Measurements from ENCODE around the gene TVP23C.
A peak's percentile ranks its signal among the peaks of the same experiment; 100 is the strongest.

TVP23C gene

DNA sequence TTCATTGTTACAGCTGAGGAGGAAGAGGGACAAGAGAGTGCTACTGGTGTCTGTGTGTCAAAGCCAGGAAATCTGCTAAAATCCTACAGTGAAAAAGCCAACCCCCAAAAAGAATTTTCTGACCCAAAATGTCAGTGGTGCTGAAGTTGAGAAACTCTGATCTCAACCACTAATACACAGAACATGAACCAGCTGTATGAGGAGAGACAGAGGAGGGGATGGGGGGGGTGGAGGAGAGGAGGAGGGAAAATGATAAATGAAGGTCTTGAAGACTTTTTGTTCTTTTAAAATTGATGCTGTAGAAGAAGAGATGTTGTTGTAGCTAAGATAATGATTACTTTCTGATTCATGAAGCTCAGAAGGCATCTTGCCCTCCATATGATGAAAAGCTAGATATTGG is 68.5 kb downstream of the TVP23C start:
- no peak for DNase-seq

- DNase-seq: no peak
Measured at GRCh38 chr17:15493693-15494035, 69.6 kb downstream of the TVP23C start.

GRCh38 chr17:15492791-15493692 is 70.2 kb downstream of the TVP23C start:
- no peak for DNase-seq

- no peak for DNase-seq
Measured at GRCh38 chr17:15492186-15492585, 71.1 kb downstream of the TVP23C start.

DNA sequence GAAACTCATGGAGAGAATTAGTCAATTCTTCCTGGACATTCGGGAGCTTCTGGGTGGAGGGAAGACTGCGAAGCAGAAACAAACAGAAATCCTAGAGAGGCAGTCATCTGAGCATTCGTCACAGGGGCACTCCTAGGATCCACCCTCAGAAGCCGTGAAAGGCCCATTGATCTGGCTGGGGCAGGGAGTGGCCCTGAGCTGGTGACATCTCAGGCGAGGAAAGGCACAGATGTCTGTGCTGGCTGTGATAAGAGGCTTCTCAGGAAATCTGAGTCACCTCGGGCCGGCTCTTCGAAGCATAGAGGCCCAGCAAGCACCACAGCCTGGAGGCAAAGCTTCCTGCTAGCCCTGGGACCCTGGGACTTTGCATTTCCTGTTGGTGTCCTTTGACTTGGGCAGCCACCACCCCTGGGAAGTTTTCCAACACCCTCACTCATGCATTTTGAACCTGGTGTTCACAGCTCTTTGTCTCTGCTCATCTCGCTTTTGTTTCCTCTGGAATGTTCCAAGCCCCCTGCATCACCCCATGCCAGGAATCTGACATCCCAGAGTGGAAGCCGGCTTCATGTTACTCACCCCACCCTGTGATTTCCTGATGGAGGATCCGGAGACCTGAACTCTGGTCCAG is 72.5 kb downstream of the TVP23C start:
- peak; percentile 61 for DNase-seq

DNA sequence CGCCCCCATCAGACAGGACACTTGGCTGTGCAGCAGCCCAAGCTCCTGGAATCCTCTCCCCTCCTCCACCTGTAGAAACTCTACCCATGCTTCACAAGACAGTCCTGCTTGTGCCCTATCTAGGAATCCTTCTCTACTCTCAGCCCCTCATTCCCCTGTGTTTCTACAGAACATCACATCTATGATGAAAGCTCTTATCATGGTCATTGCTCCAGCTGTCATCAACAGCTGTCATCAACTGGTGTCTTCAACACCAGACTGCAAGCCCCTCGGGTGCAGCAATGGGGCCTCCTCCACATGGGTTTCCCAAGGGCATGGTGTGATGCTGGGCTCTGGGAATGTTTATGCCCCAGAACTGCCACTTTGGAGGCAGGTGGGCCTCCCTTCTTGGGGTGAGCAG is 74.7 kb downstream of the TVP23C start:
- DNase-seq: no peak

- no peak for DNase-seq
Measured at GRCh38 chr17:15485045-15485444, 78.2 kb downstream of the TVP23C start.

DNA sequence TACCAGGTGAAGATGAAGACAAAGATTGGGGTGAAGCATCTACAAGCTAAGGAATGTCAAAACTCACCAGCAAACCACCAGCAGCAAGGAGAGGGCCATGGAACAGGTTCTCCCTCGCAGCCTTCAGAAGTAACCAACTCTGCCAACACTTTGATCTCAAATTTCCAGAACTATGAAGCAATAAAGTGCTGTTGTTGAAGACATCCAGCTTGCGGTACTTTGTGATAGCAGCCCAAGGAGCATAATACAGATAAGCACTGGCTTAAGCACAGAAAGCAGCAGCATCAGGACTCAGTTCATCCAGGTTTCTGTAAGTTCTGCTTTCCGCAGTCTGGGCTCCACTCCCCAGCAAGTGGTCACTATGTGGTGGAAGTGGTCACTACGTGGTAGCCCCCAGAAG is 79.9 kb downstream of the TVP23C start:
- no peak for DNase-seq

DNA sequence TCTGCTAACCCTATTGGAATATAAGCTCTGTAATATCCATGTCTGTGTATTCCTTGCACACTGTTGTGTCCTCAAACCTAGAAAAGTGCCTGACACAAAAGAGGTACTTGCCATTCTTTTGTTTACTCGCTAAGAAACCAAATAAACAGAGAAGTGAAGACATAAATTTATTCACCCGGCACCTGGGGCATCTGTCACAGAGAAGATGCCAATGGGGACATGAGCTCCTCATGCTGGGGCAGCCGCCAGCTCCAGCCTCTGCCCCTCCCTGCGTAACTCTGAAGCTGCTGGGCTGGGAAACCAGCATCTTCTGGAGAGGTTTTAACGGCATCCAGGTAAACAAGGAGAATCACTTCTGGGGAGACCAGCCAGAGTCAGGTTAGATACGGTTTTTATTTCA is 80.8 kb downstream of the TVP23C start:
- no peak for DNase-seq

- DNase-seq: no peak
Measured at GRCh38 chr17:15481481-15481880, 81.8 kb downstream of the TVP23C start.

DNA sequence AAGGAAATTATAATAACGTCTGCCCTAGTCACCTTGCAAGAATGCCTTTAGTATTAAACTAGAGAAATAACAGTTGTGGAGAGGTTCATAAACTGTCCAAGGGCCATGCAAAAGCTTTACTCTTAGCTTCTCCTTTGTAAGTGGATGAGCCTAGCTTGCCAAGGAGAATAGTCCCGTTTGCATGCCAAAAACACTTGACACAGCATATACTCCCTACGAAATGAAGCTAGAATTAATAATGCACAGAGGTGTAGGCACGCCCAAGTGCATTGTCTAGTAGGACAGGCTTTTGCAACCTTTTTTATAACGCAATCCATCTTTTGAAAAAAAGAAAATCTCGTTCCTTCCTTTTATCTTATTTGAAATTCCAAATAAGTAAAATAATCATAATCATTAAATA is 83.1 kb downstream of the TVP23C start:
- no peak for DNase-seq

GRCh38 chr17:15479703-15480102 is 83.6 kb downstream of the TVP23C start:
- no peak for DNase-seq

DNA sequence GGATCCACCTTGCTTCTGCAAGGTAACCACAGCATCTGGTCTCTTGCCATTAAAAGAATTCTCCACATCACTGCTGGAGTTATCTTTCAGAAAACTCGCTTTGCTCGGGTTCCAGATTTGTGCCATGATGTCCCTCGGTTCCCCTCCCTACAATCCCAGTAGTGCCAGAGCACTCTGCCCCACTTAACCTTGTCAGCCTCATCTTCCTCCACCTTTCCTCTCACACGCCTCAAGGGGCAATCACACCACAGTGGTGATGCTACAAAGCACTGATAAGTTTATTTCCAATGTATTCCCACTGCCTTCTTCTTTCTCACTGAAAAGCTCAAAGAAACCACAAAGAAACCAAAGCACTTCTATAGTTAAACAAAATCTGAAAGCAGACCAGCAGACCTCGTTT is 84.4 kb downstream of the TVP23C start:
- DNase-seq: no peak

DNA sequence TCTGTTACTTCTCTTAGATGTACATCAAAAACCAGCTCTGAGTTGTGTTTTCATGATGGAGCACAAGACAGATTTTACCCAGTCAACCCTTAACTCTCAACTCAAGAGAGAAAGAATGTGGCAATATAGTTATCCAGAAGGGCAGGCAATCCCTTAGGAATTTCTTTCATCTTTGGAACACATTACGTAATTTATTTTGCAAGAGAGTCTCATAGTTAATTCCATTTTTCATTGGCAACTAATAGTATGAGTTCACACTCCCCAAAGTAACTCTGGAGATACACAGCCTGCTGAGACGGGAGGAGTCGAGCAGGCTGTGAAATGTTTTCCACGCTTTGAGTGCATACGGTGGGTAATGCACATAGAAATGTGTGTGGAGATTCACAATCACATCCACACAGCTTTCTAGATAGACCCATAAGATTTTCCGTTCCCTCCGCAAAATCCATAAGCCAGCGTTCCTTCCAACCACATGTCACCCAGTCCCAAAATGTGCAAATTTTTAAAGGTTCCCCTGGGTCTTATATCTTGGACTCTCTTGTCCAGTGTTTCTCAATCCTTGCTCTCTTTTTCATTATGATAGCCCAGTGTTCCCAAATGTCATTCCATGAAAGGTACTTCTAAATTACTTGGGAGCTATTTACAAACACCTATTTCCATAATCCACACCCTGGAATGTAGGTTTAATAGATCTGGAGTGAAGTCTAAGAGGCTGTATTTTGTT is 87.5 kb downstream of the TVP23C start:
- DNase-seq: no peak

DNA sequence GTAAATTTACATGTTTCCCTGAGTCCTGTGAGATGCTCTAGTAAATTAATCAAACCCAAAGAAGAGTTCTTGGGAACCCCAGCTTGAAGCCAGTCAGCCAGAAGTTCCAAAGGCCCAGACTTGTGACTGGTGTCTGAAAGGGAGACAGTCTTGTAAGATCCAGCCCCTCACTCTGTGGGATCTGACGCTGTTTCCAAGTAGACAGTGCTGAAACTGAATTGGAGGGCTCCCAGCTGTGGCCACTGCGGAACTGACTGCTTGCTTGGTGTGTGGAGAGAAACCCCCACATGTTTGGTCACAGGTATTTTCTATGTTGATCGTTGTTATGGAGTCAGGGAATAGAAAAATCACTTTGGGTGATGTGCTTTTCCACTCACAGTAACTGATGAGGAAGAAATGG is 90.4 kb downstream of the TVP23C start:
- DNase-seq: no peak

GRCh38 chr17:15470536-15470935 is 92.7 kb downstream of the TVP23C start:
- DNase-seq: no peak

DNA sequence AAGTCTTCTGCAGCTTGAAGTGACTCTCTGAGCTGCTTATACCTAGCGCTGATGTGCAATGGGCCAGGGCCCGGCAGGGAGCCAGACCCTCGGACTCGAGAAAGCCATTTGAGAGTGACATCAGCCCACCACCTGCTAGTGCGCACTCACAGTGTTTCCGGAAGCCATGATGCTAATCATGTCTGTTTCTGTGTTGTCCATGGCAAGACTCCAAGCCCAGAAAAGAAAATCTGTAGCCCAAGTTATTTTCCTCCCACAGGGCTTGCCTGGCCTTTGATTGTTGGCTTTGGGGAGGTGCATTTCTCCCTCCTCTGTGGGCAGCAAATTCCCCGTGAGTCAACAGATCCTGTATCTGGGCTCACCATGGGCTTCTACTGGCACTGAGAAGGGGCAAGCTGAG is 94.0 kb downstream of the TVP23C start:
- no peak for DNase-seq

GRCh38 chr17:15468126-15468525 is 95.2 kb downstream of the TVP23C start:
- DNase-seq: no peak

DNA sequence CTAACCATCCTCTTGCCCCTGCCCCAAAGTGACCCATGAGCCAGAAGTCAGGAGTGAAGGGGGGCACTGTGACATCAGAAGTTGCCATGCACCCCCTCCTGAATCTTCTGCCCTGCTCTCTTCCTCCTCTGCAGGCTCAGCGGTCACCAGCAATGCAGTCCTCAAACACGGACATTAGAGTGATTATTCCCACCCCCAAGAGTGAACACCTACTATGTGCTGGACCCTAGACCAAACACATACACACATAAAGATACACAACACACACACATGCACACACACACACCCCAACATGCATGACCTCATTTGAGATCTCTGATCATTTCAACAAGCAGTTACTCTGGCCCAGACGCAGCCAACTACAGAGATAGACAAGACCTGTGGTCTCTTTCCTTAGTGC is 95.7 kb downstream of the TVP23C start, which contains the start of gene CDRT4:
Gene CDRT4, minus strand, starts transcription at position 30 of the 400 bp plus-strand sequence. CDS start 27,383 bp downstream, outside the sequence.
- no peak for DNase-seq

DNA sequence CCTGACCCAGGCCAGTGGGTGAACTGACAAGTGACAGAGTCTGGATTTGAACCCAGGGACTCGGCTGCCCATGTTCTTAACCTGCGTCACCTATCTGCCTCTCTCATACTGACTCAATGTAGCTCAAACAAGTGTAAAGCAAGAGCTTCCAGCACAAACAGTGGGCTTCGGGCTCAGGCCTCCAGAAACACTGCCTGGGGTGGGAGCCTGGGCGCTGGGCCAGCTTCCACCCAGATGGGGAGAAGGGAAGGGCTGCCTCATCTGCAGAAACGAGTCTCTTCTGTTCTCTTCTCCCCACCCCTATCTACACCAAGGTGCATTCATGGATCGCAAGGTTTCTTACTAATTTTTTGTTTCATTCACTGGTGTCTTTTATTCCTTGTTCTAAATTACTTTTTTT is 97.2 kb downstream of the TVP23C start:
- DNase-seq: no peak

- no peak for DNase-seq
Measured at GRCh38 chr17:15465045-15465701, 98.1 kb downstream of the TVP23C start.

- no peak for DNase-seq
Measured at GRCh38 chr17:15464231-15464985, 98.9 kb downstream of the TVP23C start.

All from left hindlimb (tissue), 1 donor.